ENCODE measurements around the gene NUCKS1.

NUCKS1 gene

GRCh38 chr1:205750138-205751035 is at the start of gene NUCKS1:
Gene NUCKS1, minus strand, starts transcription at chr1:205750182. Its CDS starts 209 bp downstream, at chr1:205749973.
- peak; percentile 91 to 96 (median 93) for DNase-seq (ENCODE audit: low read depth in 2 of 3, low spot score in 1 of 3)

GRCh38 chr1:205798577-205798976 is 48.6 kb upstream of the NUCKS1 start:
- no peak for DNase-seq (ENCODE audit: low read depth in 2 of 3, low spot score in 1 of 3)

GRCh38 chr1:205797168-205797567 is 47.2 kb upstream of the NUCKS1 start:
- no peak for DNase-seq (ENCODE audit: low read depth in 2 of 3, low spot score in 1 of 3)

- no peak for DNase-seq (ENCODE audit: low read depth in 2 of 3, low spot score in 1 of 3)
These were observed 44.2 kb upstream of the NUCKS1 start for GRCh38 chr1:205794011-205794730.

- DNase-seq (ENCODE audit: low read depth in 2 of 3, low spot score in 1 of 3): no peak
These were observed 43.1 kb upstream of the NUCKS1 start for GRCh38 chr1:205792961-205793673.

GRCh38 chr1:205792481-205792881 is 42.5 kb upstream of the NUCKS1 start:
- DNase-seq (ENCODE audit: low read depth in 2 of 3, low spot score in 1 of 3): no peak

- peak in 2 of 3 donors; percentile 42 to 54 for DNase-seq (ENCODE audit: low read depth in 2 of 3, low spot score in 1 of 3)
These were observed 41.7 kb upstream of the NUCKS1 start for GRCh38 chr1:205791568-205792180.

GRCh38 chr1:205787287-205787916 is 37.4 kb upstream of the NUCKS1 start:
- no peak for DNase-seq (ENCODE audit: low read depth in 2 of 3, low spot score in 1 of 3)

- DNase-seq (ENCODE audit: low read depth in 2 of 3, low spot score in 1 of 3): no peak
These were observed 36.6 kb upstream of the NUCKS1 start for GRCh38 chr1:205786601-205787000.

GRCh38 chr1:205785446-205785845 is 35.5 kb upstream of the NUCKS1 start:
- DNase-seq (ENCODE audit: low read depth in 2 of 3, low spot score in 1 of 3): no peak

GRCh38 chr1:205783904-205784303 is 33.9 kb upstream of the NUCKS1 start:
- DNase-seq (ENCODE audit: low read depth in 2 of 3, low spot score in 1 of 3): no peak

- no peak for DNase-seq (ENCODE audit: low read depth in 2 of 3, low spot score in 1 of 3)
These were observed 33.4 kb upstream of the NUCKS1 start for GRCh38 chr1:205783433-205783795.

GRCh38 chr1:205782627-205783432 is 32.8 kb upstream of the NUCKS1 start:
- DNase-seq (ENCODE audit: low read depth in 2 of 3, low spot score in 1 of 3): no peak

- DNase-seq (ENCODE audit: low read depth in 2 of 3, low spot score in 1 of 3): no peak
These were observed 30.4 kb upstream of the NUCKS1 start for GRCh38 chr1:205780335-205780734.

- DNase-seq (ENCODE audit: low read depth in 2 of 3, low spot score in 1 of 3): no peak
These were observed 28.0 kb upstream of the NUCKS1 start for GRCh38 chr1:205777994-205778393.

GRCh38 chr1:205775717-205776056 is 25.7 kb upstream of the NUCKS1 start:
- no peak for DNase-seq (ENCODE audit: low read depth in 2 of 3, low spot score in 1 of 3)

- DNase-seq (ENCODE audit: low read depth in 2 of 3, low spot score in 1 of 3): peak; percentile 73 to 78 (median 74)
These were observed 25.2 kb upstream of the NUCKS1 start, which contains the start of gene RAB29 for GRCh38 chr1:205775015-205775716. Gene RAB29, minus strand, starts transcription at chr1:205775482. Its CDS starts 526 bp downstream, at chr1:205774956.

- peak in 1 of 3 donors; percentile 30 for DNase-seq (ENCODE audit: low read depth in 2 of 3, low spot score in 1 of 3)
These were observed 24.4 kb upstream of the NUCKS1 start for GRCh38 chr1:205774198-205775014.
